GM18507 (cell line): ENCODE results near the gene ELAPOR1.
A peak's percentile ranks its signal among the peaks of the same experiment; 100 is the strongest.

ENCODE experiments used
- DNase-seq: peaks from one replicate; pipeline ENCODE4 v3.0.0; 2011; ENCODE audit warnings: low read depth; ENCODE audit not compliant: insufficient read length; ENCODE audit errors: extremely low spot score
- FAIRE-seq: peaks from 2 replicates; lab custom pipeline; 2011; peaks lifted over from hg19 to GRCh38; lab: Jason Lieb, UNC

ELAPOR1 gene

GRCh38 chr1:109094871-109095270, 19.0 kb upstream of the ELAPOR1 start:
- DNase-seq (no peak), FAIRE-seq (no peak)

GRCh38 chr1:109095631-109096030, 18.3 kb upstream of the ELAPOR1 start:
- DNase-seq (no peak), FAIRE-seq (no peak)

- DNase-seq, result no peak
- FAIRE-seq, result no peak
These were observed 17.8 kb upstream of the ELAPOR1 start for GRCh38 chr1:109096120-109096519.

- FAIRE-seq, result peak; percentile 98
These were observed 13.8 kb upstream of the ELAPOR1 start for GRCh38 chr1:109099938-109100773.

GRCh38 chr1:109104364-109105151, 9.4 kb upstream of the ELAPOR1 start:
- FAIRE-seq (no peak), DNase-seq (no peak)

More at GRCh38 chr1:109099938-109100773, 13.8 kb upstream of the ELAPOR1 start:
- peak; percentile 93 for DNase-seq

GRCh38 chr1:109105881-109106280, 8.0 kb upstream of the ELAPOR1 start:
- FAIRE-seq, result no peak
- DNase-seq, result no peak

- DNase-seq (no peak), FAIRE-seq (no peak)
These were observed 6.1 kb upstream of the ELAPOR1 start for GRCh38 chr1:109107785-109108184.

- FAIRE-seq, result no peak
- DNase-seq, result no peak
These were observed 4.0 kb upstream of the ELAPOR1 start for GRCh38 chr1:109109906-109110305.

GRCh38 chr1:109111386-109112055, 2.4 kb upstream of the ELAPOR1 start:
- DNase-seq (no peak), FAIRE-seq (no peak)

GRCh38 chr1:109112056-109112651, 1.8 kb upstream of the ELAPOR1 start:
- FAIRE-seq (peak; percentile 41), DNase-seq (no peak)

GRCh38 chr1:109112652-109113285, 1.1 kb upstream of the ELAPOR1 start:
- DNase-seq, result peak; percentile 70
- peak; percentile 47 for FAIRE-seq

GRCh38 chr1:109114342-109114674, 393 bp downstream of the ELAPOR1 start:
- DNase-seq (no peak), FAIRE-seq (no peak)

- FAIRE-seq, result no peak
- no peak for DNase-seq
These were observed 1.8 kb downstream of the ELAPOR1 start for GRCh38 chr1:109115685-109116084.

GRCh38 chr1:109116286-109116685, 2.4 kb downstream of the ELAPOR1 start:
- FAIRE-seq, result no peak
- DNase-seq, result no peak

- no peak for FAIRE-seq
- no peak for DNase-seq
These were observed 4.2 kb downstream of the ELAPOR1 start for GRCh38 chr1:109118089-109118488.

GRCh38 chr1:109120356-109120755, 6.4 kb downstream of the ELAPOR1 start:
- no peak for FAIRE-seq
- DNase-seq, result no peak

- DNase-seq (no peak), FAIRE-seq (no peak)
These were observed 17.1 kb downstream of the ELAPOR1 start for GRCh38 chr1:109131059-109131458.

GRCh38 chr1:109131800-109132199, 17.9 kb downstream of the ELAPOR1 start:
- DNase-seq, result no peak
- FAIRE-seq, result no peak

- FAIRE-seq (no peak), DNase-seq (no peak)
These were observed 19.2 kb downstream of the ELAPOR1 start for GRCh38 chr1:109133002-109133706.
